Measurements from ENCODE around the gene LGALS8.

Gene LGALS8

GRCh38 chr1:236509203-236509602 lies 14.6 kb upstream of the LGALS8 start:
- DNase-seq (ENCODE audit: low read depth): no peak
- TF ChIP-seq, protein P1, sequence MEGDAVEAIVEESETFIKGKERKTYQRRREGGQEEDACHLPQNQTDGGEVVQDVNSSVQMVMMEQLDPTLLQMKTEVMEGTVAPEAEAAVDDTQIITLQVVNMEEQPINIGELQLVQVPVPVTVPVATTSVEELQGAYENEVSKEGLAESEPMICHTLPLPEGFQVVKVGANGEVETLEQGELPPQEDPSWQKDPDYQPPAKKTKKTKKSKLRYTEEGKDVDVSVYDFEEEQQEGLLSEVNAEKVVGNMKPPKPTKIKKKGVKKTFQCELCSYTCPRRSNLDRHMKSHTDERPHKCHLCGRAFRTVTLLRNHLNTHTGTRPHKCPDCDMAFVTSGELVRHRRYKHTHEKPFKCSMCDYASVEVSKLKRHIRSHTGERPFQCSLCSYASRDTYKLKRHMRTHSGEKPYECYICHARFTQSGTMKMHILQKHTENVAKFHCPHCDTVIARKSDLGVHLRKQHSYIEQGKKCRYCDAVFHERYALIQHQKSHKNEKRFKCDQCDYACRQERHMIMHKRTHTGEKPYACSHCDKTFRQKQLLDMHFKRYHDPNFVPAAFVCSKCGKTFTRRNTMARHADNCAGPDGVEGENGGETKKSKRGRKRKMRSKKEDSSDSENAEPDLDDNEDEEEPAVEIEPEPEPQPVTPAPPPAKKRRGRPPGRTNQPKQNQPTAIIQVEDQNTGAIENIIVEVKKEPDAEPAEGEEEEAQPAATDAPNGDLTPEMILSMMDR (IDR thresholded peaks at IDR 0.05; ENCODE audit: control insufficient read depth, insufficient read depth, low read depth, low read length, missing control alignments): no peak
- H3K4me3 ChIP-seq (ENCODE audit: control insufficient read depth, low read depth, low read length): no peak overlapping the region

DNA sequence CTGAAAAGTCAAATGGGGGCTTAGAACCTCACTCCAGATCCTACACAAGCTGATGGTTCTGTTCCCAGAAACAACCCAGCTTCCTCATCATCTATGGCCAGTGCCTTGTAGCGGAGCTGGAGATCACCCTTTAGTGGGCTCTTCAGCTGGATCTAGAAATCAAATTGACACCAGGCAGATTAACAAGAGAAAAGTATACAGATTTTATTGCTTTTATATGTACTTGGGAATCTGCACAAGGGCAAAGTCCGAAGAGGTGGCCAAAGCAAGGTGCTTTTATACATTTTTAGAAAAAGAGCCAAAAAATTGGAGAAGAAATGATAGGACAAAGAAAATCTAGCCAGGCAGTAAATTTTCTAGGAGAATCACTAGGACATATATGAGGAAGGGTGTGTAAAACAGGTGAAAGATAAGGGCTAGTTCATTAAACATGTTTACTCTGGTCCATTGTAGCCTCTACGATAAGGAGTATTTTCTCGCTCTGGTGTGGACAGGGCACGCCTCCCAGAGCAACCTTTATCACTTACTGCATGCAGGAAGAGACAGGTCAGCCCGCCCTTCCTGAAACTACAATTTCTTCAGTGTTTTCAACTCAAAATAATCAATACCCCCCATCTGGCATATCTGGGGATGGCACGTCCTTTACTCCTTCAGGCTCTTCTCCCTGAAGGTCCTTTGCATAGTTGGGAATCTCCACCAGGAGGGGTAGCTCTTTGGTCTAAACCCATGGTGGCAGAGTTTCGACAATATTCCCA lies 14.0 kb upstream of the LGALS8 start:
- no peak for DNase-seq (ENCODE audit: low read depth)
- TF ChIP-seq, protein P1 (IDR thresholded peaks at IDR 0.05; ENCODE audit: control insufficient read depth, insufficient read depth, low read depth, low read length, missing control alignments): no peak
- no peak overlapping the region for H3K4me3 ChIP-seq (ENCODE audit: control insufficient read depth, low read depth, low read length)

DNA sequence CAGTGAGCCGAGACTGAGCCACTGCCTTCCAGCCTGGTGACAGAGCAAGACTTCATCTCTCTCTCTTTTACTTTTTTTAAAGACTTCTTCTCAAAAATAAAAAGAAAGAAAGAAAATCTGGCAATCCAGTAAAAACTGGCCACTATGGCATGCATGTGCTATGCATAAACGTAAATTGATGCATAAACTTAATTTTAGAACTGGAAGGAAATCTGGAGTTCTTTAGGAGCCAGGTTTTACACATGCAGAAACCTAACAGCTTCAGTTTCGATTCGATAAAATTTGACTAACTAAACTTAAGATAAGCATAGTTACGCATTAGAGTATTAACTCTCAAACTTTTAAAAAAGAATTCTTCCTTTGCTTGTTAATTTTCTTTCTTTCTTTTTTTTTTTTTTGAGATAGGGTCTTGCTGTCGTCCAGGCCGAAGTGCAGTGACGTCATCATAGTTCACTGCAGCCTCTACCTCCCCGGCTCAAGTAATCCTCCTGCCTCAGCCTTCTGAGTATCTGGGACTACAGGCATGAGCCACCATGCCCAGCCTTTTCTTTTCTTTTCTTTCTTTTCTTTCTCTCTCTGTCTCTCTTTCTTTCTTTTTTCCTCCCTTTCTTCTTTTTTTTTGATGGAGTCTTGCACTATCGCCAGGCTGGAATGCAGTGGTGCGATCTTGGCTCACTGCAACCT lies 11.9 kb upstream of the LGALS8 start:
- DNase-seq (ENCODE audit: low read depth): no peak
- TF ChIP-seq, protein P1 (IDR thresholded peaks at IDR 0.05; ENCODE audit: control insufficient read depth, insufficient read depth, low read depth, low read length, missing control alignments): no peak
- no peak overlapping the region for H3K4me3 ChIP-seq (ENCODE audit: control insufficient read depth, low read depth, low read length)

- no peak overlapping the region for H3K4me3 ChIP-seq (ENCODE audit: control insufficient read depth, low read depth, low read length)
- no peak for DNase-seq (ENCODE audit: low read depth)
- TF ChIP-seq, protein P1 (IDR thresholded peaks at IDR 0.05; ENCODE audit: control insufficient read depth, insufficient read depth, low read depth, low read length, missing control alignments): no peak
These were observed 8.9 kb upstream of the LGALS8 start for GRCh38 chr1:236514703-236515442.

DNA sequence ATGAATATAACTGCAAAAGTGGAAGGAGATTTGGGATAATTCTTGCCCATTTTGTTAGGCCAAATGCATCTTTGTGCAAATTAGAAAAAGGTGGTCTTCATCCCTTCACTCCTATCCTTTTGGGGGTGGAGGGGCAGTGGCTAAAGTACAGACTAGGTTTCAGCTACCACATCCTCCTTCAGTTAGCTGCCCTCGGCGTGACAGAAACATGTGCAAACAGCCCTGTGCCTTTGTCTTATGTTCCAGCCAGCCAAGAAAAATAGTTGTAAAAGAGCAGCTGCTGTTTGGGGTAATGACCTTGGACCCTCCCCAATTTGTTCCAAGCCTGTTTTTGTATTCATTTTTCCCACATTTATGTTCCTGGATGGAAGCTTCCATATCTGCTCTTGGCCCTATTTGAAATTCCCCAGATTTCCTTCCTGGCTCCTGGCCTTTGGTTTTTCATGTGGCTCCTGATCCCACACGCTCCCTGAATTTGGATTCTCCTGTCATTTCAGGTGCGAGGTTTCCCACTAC lies 8.3 kb upstream of the LGALS8 start:
- no peak for DNase-seq (ENCODE audit: low read depth)
- H3K4me3 ChIP-seq (ENCODE audit: control insufficient read depth, low read depth, low read length): no peak overlapping the region
- TF ChIP-seq, protein P1 (IDR thresholded peaks at IDR 0.05; ENCODE audit: control insufficient read depth, insufficient read depth, low read depth, low read length, missing control alignments): no peak

DNA sequence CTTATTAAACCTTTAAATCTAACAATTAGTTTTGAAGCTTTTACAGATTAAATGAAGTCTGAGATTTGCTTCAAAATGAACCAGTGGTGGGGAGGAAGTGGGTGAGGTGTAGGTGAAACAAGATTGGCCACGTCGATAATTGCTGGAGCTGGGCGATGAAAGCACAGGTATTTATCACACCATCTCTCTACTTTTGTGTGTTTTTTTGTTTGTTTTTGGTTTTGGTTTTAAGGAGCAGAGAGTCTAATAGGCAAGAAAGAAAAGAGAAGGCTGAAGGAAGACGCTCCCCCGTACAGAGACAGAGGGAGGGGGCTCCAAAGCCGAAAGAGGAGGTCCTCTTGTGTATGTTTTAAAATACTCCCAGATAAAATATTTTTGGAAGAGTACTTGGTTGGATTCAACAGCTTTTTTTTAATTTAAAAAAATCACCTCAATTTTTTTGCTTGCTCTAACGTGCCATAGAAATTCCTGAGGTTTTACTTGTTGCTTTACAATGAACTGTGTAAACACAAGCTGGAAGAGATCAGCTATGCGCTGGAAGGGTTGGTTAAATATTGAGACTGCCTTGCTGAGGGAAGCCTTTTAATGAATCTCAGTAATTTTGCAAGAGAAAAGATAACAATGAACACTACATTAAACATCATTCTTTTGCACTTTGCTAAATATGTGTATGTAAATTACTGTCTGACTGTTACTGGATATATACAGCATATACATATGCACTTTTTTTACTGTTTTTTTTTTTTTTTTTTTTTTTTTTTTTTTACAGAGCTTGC lies 6.7 kb upstream of the LGALS8 start:
- TF ChIP-seq, protein P1 (IDR thresholded peaks at IDR 0.05; ENCODE audit: control insufficient read depth, insufficient read depth, low read depth, low read length, missing control alignments): no peak
- no peak overlapping the region for H3K4me3 ChIP-seq (ENCODE audit: control insufficient read depth, low read depth, low read length)
- DNase-seq (ENCODE audit: low read depth): peak; percentile 43

All from AG09309 (cell line).